GM21528 (cell line): ENCODE data around the gene ABCD4.
"Not testable (repeated sequence)": the region's sequence is repeated elsewhere in the genome, so short reads cannot be mapped to it uniquely, and the experiment has no call there.

ENCODE experiments used
- ATAC-seq: cut with Tn5 transposase; IDR thresholded peaks from one replicate; pipeline ENCODE4 v1.9.1; 2021; ENCODE audit warnings: mild to moderate bottlenecking, moderate library complexity; ENCODE audit not compliant: unreplicated experiment, low FRiP score

Gene ABCD4

DNA sequence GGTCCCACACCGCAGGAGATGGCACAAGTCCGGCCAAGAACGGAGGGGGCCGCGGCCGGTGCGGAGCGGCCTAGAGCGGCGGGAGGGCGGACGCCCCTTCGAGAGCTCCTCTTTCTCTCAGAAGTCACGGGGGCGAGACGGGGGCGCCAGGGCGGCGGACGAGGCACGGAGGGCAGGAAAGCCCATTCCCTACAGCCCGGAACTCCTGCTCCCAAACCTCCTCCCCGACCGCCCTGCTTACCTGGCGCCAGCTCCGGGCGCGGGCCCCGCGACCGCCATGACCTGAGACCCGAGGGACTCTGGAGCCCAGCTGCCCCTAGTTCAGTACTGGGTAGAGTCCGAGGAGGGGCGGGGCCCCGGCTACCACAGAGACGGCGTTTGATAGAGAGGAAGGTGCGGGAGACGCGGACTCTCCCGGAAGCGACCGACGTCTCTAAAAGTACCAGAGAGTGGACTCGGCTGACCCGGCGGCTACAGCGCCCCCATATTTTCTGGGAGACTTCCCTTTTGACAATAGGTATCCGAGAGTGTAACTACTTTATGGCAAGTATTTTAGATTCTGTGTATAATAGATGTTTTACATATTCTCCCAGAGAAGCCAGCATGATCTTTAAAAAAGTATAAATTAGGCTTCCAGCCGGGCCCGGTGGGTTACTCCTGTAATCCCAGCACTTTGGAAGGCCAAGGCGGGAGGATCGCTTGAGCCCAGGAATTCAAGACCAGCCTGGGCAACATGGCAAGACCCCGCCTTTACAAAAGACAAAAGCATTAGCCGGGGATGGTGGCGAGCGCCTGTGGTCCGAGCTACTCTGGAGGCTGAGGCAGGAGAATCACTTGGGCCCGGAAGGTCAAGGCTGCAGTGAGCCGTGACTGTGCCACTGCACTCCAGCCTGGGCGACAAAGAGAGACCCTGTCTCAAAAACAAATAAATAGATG is at the start of gene ABCD4:
ABCD4 (minus strand) TSS at position 301 of the 936 bp plus-strand sequence; CDS start at position 279, 22 bp downstream.
- peak; percentile 96 for ATAC-seq

DNA sequence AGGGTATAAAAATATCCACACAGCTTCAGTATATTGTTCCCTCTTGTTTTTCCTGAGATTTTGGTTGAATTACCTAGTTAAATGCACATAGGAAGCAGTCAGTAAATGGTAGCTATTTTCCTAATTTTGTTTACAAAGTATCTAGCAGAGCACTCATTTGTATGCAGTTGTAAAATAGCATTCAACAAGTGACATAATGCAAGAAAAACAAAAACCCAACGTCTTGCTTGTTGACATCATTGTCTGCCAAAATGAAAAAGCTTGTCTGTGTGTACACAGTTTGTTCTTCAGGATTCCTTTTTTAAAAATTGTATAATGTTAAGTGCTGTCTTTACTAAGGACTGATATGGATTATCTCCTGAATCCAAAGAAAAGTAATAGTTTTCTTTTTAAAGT is 48.2 kb upstream of the ABCD4 start:
- ATAC-seq, result no peak

DNA sequence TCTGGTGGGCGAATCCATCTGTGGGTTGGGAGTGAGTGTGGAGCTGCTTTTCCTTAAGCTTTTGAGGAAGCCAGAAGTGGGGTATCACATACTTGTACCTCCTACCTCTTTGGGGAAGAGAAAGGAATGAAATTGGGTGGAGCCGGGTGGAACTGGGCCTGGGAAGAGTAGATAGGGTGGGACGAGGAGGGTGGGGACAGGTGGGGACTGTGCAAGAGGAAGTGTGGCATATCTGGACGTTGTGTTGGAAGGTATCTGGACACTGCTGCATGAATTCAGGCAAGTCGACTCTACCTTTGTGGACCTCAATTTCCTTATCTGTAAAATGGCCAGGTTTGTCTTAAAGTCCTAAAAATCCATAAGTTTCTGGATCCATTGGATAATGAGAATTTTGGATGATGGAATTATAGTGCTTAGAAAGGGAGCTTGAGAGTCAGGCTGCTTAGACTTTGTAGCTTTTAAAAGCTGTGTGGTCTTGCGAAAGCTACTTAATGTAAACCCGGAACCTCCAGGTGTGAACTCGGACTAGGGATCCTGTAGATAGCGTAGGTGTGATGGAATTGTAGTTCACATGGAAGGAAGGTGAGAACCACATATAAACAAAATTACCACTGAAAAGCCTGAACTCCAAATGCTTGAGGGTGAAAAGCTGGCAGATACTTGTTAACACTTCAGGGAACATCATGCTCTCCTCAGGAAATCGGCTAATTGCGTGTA is 47.6 kb upstream of the ABCD4 start:
- no peak for ATAC-seq

DNA sequence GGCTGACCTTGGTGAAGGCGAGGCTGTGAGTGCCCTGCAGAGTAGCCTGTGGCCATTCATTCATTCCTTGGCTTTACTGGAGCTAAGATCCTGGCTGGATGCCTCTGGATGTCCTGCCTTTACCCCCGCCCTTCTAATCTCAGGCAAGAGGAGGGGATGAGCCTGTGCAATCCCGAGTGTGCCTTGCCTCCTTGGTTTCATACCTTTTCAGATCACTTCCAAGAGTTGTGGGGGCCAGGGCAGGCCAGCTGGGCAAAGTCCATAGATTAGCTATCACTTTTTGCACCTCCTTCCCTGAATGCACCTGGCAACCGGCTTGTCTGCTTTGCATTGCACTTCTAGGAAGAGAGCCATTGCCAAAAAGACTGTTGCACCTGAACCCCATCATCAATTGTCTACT is 47.0 kb upstream of the ABCD4 start:
- no peak for ATAC-seq

DNA sequence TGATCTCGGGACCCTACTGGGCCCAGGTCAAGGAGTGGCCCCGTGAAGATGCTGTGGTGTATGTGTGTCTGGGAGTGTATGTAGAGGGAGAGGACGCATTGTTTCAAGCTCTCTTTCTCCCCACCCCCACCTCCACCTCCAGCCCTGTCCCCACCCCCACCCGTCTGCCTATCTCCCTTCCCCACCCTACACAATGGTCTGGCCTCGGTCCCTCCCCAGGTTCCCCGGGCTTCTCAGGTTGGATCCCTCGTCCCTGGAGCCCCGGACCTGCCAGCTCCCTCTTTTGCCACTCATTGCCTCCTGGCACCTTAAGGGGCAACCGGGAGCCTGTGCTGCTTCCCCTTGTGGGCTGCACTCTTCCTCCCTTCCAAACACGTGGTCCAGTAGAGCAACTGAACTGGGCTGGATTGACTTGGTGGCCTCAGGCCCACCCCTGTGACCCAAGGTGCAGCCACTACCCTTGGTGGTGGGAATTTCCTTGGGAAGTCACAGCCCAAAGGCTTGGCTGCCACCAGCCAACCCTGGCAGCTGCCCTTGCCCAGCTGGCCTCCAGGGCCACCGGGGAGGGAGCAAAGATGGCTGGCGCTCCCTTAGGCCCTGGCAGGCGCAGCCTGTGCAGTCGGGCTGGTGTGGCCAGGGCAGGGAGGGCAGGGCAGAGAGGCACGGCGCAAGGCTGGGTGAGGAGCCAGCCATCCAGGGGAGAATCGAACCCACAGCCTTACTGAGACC is 46.2 kb upstream of the ABCD4 start:
- ATAC-seq, result no peak

DNA sequence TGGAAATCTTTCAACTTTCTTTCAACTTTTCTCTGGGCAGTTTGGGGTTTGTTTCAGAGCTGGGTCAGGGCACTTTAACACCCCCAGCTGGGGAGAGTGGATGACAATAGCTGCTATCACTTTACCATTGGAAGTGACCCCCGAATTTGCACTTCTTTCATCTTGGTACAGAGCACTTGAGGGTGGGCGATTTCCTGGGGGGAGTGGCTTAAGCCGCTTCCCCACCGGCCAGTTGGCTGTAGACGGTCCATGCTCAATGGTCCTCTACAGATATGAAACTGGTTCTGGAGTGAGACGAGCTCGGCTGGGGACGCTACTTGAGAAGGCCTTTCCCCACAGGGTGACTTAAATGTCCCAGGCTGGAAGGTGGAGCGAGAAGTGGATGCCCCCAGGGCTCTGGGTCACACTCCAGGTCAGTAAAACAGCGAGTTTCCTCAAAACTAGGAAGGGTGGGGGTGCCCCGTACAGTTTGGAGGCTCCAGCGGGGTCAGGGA is 45.6 kb upstream of the ABCD4 start, which contains the start of gene VRTN:
VRTN (plus strand) TSS at position 231 of the 494 bp plus-strand sequence. CDS start 8,313 bp downstream, outside the sequence.
- ATAC-seq, result no peak

DNA sequence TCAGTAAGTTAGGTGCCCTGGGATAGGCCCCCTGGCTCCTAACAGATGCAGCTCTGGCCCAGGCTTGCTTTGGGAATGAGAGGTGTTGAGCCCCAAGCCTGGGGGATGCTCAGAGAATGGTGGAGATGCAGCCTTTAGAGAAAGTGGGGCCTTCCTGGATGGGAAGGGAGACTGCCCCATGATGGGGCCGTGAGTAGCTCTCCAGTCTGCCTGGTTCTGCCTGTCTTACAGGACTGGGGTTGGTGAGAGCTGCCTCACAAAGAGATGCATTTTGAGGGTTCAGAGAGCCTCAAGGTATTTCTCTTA is 45.0 kb upstream of the ABCD4 start:
- no peak for ATAC-seq

DNA sequence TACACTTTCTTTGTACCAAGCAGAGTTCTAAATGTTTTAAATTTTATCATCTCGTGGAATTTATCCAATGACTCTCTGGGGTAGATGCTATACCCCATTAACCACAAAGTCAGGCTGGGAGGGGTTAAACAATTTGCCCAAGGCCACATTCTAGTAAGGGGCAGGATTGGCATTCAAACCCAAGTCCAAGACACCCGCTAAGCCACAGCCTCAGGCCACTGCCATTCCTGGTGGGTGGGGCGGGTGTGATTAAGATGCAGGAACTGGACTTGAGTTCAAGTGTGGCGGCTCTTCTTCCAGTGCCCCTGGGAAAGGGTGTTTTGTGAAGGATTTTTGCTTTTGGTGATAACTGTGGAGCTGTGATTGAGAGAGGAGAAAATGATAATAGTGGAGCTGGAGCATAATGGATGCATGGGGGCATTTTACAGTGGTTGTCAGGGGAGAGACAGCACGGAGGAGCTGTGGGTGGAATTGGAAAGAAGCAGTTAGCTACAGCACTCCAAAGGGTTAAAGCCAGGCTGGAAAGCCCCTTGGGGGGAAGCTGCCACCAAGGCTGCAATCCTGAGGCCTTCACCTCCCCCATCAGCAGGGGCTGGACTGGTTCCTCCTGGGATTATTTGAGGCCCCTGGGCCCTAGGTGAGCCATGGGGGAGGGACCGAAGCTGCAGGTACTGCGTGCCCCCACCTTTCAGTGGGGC is 44.5 kb upstream of the ABCD4 start:
- no peak for ATAC-seq

DNA sequence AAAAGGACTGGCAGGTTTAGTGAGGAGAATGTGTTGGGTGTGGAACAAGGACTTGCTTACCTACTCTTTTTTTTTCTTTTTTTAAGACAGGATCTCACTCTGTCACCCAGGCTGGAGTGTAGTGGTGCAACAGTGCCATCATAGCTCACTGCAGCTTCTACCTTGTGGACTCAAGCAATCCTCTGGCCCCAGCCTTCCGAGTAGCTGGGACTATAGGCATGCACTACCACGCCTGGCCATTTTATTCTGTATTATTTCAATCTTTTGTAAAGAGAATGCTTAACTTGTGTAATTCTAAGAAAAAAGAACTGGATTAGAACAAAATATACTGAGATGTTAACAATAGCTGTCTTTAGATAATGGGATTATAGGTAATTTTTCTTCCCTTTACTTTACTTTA is 43.6 kb upstream of the ABCD4 start:
- no peak for ATAC-seq

DNA sequence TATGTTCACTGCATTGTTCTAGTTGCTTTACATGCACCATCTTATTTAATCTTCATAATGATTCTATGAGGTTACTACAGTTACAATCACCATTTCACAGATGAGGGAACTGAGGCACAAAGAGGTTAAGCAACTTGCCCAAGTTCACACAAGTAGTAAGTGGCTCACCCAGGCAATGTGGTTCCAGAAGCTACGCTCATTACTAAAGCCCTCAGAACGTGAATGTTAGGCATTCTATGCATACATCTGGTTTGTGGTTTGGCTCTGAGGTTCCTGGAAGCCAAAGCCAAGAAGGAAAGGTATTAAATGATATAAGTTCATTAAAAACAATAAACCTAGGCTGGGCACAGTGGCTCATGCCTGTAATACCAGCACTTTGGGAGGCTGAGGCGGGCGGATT is 31.2 kb upstream of the ABCD4 start:
- ATAC-seq, result no peak

DNA sequence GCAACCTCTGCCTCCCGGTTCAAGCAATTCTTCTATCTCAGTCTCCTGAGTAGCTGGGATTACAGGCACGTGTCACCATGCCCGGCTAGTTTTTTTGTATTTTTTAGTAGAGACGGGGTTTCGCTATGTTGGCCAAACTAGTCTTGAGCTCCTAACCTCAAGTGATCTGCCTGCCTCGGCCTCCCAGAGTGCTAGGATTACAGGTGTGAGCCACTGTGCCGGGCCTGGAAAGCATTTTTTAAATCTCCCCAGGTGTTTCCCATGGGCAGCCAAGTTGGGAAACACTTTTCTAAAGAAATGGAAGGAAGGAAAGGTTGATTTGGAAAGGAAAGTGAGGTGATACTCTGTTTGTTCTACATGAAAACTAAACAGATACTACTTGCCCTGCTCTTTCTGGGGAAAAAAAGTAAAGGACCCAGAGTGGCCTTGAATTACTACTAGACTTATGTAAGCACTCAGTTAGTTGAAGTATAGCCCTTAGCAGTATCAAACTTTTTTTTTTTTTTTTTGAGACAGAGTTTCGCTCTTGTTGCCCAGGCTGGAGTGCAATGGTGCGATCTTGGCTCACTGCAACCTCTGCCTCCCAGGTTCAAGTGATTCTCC is 27.3 kb upstream of the ABCD4 start:
- ATAC-seq, result not testable (repeated sequence)

DNA sequence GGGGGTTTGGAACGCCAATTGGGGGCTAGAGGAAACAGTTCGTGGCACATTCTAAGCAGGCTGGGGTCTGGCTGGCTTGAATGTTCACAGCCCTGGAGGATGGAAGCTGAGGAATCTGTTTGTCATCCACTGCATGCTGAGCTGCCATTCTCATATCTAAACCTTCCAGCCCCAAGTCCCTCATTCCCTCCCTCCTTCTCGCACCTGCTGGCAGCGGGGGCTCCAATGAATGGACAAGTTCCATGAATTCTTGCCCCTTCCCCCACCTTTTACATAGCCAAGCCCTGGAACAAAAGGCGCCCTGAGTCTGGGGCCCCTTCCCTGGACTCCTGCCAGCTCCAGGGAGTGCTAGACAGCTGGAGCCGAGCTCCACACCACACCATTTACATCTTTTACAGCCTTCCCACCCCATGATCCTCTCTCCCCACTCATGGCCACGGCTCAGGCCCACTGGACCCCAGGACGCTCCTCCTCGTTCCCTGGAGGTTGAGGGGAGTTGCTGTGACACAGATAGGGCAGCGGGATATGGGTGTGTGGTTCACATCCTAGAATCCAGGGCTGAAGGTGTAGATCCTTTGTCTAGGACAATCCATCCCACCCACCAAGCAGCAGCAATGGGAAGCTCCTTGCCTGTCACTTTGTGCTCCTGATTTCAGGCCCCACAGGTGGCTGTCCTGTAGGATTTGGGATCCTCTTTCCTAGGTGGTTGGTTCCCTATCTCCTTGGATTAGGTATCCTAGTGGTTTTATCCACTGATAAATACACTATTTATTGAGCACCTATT is 23.8 kb upstream of the ABCD4 start:
- no peak for ATAC-seq

DNA sequence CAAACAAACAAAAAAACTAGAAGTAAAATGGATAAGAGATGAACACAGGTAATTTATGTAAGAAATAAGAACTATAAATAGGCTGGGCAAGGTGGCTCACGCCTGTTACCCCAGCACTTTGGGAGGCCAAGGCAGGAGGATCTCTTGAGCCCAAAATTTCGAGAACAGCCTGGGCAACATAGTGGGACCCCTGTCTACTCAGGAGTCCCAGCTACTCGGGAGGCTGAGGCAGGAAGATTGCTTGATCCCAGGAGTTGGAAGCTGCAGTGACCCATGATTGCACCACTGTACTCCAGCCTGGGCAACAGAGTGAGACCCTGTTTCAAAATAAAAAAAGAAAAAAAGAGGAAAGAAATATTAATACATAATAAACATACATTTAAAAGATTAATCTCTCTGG is 22.7 kb upstream of the ABCD4 start:
- ATAC-seq, result no peak

DNA sequence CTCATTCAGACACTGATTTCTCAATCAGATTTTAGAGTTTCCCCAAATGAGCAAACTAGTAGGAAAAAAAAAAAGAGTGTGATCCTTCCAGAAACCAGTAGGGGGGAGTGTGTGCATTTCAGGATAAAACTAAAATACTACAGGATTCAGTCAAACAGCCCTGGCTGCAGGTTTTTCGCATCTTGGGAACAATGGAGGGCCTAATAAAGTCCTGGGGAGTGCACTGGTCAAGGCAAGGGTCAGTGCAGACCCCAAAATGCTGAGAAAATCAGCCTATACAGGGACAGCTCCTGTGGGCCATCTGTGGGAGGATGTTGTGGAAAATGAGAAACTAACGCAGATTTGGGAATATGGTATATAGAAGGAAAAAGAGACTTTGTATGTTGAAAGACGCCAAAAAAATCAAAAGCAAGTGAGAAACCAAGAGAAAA is 22.2 kb upstream of the ABCD4 start:
- ATAC-seq, result no peak

DNA sequence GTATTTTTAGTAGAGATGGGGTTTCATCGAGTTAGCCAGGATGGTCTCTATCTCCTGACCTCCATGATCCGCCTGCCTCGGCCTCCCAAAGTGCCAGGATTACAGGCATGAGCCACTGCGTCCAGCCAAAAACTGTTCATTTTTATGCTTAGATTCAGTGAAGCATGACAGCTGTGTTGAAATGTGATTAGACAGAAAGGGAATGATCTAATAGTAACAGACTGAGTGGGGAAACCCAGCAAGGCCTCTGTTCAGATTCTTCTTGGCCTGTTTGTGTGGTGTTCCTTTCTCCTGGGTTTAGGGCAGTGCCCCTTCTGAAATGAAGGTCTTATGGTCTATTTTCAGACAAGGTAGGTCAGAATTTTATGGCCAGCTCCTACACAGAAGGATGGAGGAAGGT is 11.8 kb upstream of the ABCD4 start:
- no peak for ATAC-seq

DNA sequence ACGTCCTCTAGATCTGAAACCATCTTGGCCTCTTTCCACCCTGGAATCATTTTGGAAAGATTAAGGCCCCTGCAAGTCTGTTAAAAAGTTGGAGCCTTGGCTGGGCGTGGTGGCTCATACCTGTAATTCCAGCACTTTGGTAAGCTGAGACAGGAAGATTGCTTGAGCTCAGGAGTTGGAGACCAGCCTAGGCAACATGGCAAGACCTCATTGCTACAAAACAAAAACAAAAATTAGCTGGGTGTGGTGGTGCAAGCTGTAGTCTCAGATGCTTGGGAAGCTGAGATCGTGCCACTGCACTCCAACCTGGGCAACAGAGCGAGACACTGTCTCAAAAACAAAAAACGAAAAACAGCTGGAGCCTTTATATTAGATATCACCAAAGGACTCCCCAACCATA is 10.9 kb upstream of the ABCD4 start:
- no peak for ATAC-seq

DNA sequence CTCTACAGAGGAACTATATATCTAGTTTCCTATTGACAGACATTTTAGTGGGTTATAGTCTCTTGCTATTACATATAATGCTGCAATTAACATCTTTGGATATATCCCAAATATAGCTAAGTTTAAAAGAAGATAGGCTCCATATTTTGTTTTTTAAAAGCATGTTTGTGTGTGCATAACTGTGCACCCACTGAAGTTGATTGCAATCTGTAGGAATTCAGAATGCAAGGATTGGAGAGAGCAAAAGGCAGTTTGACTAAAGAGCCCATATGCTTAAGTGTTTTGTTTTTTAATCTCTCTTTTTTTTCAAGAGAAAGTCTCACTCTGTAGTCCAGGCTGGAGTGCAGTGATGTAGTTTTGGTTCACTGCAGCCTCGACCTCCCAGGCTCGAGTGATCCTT is 9.4 kb upstream of the ABCD4 start:
- no peak for ATAC-seq

DNA sequence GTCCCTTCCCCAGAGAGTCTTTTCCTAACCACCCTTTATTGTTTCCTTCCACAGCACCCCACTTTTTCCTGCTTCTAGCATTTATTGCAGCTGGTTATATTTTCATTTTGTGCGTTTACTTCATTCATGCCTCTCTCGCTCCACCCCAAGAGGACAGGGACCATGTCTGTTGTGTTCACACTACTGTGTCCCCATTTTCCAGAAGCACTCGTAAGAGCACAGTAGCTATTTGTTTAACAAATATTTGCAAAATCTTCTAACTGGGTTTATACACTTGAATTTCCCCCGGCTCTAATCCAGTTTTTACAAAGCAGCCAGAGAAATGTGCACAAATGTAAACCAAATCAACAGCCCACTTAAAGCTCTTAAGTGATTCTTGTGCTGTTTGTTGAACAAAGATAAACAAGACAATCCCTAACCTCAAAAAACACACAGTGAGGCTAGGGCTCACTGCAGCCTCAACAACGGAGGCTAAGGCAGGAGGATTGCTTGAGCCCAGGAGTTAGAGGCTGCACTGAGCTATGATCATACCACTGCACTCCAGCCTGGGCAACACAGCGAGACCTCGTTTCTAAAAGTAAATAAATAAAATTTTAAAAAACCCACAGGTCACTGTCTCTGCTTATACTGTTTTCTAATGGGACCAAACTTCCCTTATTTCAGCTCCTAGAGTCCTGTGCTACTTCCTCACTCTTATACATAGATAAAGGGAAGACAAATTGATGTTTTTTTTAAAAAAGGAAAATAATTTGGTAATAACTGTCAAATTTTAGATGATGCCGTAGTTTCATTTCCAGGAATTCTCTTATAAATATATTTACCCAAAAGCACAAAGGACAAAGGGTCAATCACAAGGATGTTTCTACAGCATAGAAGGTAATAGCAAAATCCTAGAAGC is 6.6 kb upstream of the ABCD4 start:
- ATAC-seq, result no peak
